ENCODE results near the gene KCTD10.
"Not testable (repeated sequence)": the region's sequence is repeated elsewhere in the genome, so short reads cannot be mapped to it uniquely, and the experiment has no call there.

KCTD10 gene

DNA sequence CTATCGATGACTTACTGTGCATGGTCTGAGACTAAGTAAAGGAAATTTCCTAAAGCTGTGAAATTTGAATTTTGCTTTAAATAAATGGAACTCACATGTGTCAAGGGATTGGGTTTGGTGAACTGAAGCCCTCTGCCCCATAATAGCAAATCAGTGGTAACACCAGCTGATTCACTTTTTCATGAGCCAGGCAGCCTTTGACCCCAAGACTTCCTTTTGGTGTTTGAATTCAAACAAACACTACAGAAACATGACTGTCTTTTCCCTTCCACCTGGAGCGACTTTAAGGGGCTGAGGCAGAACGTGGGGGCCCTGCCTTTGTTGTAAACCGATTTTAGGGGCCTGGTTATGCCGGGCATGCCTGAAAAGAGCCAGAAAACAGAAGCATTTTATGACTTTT, 28.8 kb downstream of the KCTD10 start:
- no peak for DNase-seq (ENCODE audit: low read depth in 1 of 2, low spot score in 1 of 2)
- no peak for TF ChIP-seq JUND (IDR thresholded peaks at IDR 0.05; ENCODE audit: low read depth)
- in situ Hi-C loops (cut with HindIII; ENCODE audit: low pct_unique_long_range_greater_than_20kb, low sequenced_read_pairs) = no loop called here

DNA sequence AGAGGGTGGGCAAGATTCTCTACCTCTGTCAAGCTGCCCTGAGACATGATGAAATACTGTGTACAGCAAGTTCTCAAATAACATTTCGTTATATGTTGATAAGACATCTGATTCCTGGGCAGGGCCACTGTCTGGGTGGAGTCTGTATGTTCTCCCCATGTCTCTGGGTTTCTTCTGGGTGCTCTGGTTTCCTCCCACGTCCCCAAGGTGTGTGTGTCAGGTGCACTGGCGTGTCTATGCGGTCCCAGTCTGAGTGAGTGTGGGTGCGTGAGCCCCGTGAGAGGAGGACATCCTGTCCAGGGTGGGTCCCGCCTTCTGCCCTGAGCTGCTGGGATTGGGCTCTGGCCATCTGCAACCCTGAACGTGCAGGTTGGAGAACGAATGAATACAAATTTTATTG, 29.6 kb downstream of the KCTD10 start:
- in situ Hi-C loops (cut with HindIII; ENCODE audit: low pct_unique_long_range_greater_than_20kb, low sequenced_read_pairs) = no loop called here
- no peak for TF ChIP-seq JUND (IDR thresholded peaks at IDR 0.05; ENCODE audit: low read depth)
- no peak for DNase-seq (ENCODE audit: low read depth in 1 of 2, low spot score in 1 of 2)

DNA sequence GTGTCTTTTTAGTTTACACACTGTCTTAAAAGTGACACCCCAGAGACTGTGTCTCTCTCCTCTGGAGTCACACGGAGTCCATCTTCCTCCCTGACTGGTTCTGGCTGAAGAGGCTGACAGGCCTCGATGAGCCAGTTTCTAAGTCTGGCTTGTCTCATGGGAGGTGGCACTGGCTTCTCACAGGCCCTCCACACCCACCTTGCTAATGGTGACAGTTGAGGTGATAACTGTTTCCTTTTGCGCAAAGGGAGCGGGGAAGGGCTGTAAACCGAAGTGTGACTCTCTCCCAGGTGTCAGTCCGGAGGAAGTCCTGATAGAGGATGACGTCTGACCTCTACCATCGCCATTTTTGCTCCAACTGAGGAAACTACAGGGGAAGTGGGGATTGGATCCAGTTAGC, 30.2 kb downstream of the KCTD10 start:
- TF ChIP-seq JUND (IDR thresholded peaks at IDR 0.05; ENCODE audit: low read depth) = no peak
- no peak for DNase-seq (ENCODE audit: low read depth in 1 of 2, low spot score in 1 of 2)
- in situ Hi-C loops (cut with HindIII; ENCODE audit: low pct_unique_long_range_greater_than_20kb, low sequenced_read_pairs) = no loop called here

DNA sequence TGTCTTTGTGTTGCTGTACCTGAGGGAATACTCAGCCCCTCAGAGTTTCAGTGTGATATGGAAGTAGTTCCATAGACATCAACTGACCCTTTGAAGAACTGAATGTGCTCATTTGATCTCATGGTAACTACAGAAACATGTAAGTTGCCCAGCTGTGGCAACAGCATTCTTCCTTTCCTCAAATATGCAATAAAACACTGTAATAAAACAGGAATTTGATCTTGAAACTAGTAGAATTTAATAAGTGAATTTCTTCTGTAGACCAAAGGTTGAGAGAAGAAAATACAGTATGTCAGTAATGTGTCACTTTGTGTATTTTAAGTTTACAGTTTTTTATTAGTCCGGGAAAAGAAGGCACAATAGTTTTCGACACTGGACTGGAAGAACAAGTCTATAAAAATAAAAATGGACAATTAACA, 31.9 kb downstream of the KCTD10 start:
- TF ChIP-seq JUND (IDR thresholded peaks at IDR 0.05; ENCODE audit: low read depth) = no peak
- in situ Hi-C loops (cut with HindIII; ENCODE audit: low pct_unique_long_range_greater_than_20kb, low sequenced_read_pairs) = no loop called here
- DNase-seq (ENCODE audit: low read depth in 1 of 2, low spot score in 1 of 2) = no peak

DNA sequence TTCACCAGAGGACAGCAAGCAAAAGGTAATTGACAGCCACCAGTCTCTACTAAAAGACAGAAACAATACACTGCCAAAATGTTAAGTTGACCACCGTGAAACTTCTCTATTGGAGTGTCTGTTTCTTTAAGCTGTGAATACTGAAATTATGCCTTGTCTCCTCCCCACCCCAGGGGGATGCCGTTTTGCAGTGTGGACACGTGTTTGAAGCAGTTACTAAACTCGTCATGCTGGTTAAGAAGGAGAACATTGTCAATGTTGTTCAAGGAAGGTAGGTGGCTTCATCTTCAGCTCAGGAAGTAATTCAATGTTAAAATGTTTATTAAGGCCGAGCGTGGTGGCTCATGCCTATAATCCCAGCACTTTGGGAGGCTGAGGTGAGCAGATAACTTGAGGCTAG, 32.8 kb downstream of the KCTD10 start:
- in situ Hi-C loops (cut with HindIII; ENCODE audit: low pct_unique_long_range_greater_than_20kb, low sequenced_read_pairs) = no loop called here
- peak in 1 of 2 experiments; percentile 77 for DNase-seq (ENCODE audit: low read depth in 1 of 2, low spot score in 1 of 2)
- TF ChIP-seq JUND (IDR thresholded peaks at IDR 0.05; ENCODE audit: low read depth) = no peak

DNA sequence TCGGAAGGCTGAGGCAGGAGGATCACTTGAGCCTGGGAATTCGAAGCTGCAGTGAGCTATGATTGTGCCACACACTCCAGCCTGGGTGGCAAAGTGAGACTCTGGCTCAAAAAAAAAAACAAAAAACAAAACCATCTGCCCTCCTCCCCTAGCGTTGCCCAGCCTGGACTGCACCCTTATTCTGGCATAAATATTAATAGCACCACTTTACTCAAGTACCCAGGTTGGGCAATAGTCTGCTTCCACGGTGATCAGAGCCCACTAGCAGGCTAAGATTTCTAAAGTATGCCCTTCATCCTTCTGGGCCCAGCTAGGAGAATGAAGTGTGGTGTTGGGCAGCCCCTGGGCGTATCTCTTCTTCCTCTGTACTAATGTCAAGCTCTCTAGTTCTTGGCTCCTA, 33.3 kb downstream of the KCTD10 start:
- DNase-seq (ENCODE audit: low read depth in 1 of 2, low spot score in 1 of 2) = no peak
- in situ Hi-C loops (cut with HindIII; ENCODE audit: low pct_unique_long_range_greater_than_20kb, low sequenced_read_pairs) = no loop called here
- no peak for TF ChIP-seq JUND (IDR thresholded peaks at IDR 0.05; ENCODE audit: low read depth)

DNA sequence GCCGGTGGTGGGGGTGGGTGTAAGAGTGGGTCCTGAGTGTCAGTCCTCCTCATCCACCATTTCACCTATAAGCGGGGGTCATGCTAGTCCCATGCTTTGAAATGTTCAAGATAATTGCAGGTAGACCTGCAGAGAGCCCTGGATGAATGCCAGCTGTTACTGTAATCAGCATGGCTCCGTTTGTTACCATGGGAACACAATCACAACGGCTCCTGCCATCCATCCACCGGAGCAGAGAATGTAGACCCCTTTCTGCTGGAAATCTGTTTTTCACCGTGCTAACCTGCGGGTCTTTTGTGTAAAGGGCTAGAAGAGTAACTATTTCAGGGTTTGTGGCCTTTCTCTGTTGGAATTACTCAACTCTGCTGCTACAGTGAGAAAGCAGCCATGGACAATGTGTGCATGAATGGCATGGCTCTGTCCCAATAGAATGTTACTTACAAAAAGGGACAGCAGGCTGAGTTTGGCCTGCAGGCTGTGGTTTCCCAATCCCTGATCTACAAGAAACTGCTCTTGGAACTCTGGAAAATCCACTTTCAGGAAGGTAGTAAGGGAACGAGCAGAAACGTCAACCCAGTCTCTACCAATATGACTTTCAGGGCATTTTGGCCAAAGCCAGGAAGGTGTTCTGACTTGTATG, 36.1 kb downstream of the KCTD10 start:
- in situ Hi-C loops (cut with HindIII; ENCODE audit: low pct_unique_long_range_greater_than_20kb, low sequenced_read_pairs) = no loop called here
- peak in 1 of 2 experiments; percentile 44 for DNase-seq (ENCODE audit: low read depth in 1 of 2, low spot score in 1 of 2)
- TF ChIP-seq JUND (IDR thresholded peaks at IDR 0.05; ENCODE audit: low read depth) = no peak

DNA sequence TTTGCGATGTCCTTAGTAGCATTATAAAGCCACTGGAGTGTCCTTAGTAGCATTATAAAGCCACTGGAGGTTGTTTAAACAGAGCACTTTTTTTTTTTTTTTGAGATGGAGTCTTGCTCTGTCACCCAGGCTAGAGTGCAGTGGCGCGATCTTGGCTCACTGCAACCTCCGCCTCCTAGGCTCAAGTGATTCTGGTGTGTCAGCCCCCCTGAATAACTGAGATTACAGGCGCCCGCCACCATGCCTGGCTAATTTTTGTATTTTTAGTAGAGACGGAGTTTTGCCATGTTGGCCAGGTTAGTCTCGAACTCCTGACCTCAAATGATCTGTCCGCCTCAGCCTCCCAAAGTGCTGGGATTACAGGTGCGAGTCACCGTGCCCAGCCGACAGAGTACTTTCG, 37.1 kb downstream of the KCTD10 start:
- DNase-seq (ENCODE audit: low read depth in 1 of 2, low spot score in 1 of 2); in situ Hi-C loops (cut with HindIII; ENCODE audit: low pct_unique_long_range_greater_than_20kb, low sequenced_read_pairs): not testable (repeated sequence)

DNA sequence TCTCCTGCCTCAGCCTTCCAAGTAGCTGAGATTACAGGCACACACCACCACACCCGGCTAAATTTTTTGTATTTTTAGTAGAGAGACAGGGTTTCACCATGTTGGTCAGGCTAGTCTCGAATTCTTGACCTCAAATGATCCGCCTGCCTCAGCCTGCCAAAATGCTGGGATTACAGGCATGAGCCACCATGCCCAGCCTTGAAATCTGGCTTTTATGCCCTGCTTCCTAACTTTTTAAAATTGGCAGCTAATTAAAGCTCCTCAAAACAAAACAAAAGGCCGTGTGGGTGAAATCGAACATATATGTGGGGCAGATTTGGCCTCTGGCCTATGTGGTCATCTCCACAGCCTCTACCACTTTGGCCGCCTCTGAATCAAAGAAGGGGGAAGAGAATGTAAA, 37.9 kb downstream of the KCTD10 start:
- in situ Hi-C loops (cut with HindIII; ENCODE audit: low pct_unique_long_range_greater_than_20kb, low sequenced_read_pairs) = no loop called here
- DNase-seq (ENCODE audit: low read depth in 1 of 2, low spot score in 1 of 2) = no peak
- TF ChIP-seq JUND (IDR thresholded peaks at IDR 0.05; ENCODE audit: low read depth) = no peak

DNA sequence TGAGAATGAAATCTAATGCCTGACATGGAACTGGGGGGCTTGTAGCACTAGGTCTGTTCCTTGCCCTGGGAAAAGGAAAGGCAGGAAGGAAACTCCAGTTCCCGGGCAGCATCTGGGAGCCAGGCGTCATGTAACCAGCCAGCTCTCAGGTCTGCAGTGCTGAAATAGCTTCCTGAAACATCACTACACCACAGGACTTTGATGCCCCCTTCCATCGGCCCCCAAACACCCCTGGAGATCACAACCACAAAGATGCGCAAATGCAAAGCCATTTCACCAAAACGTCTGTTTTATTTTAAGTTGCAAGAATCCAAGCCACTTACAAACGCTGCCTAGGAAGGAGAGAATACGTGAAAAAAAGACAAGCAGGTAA, 40.9 kb downstream of the KCTD10 start:
- no peak for TF ChIP-seq JUND (IDR thresholded peaks at IDR 0.05; ENCODE audit: low read depth)
- no peak for DNase-seq (ENCODE audit: low read depth in 1 of 2, low spot score in 1 of 2)
- in situ Hi-C loops (cut with HindIII; ENCODE audit: low pct_unique_long_range_greater_than_20kb, low sequenced_read_pairs) = no loop called here

DNA sequence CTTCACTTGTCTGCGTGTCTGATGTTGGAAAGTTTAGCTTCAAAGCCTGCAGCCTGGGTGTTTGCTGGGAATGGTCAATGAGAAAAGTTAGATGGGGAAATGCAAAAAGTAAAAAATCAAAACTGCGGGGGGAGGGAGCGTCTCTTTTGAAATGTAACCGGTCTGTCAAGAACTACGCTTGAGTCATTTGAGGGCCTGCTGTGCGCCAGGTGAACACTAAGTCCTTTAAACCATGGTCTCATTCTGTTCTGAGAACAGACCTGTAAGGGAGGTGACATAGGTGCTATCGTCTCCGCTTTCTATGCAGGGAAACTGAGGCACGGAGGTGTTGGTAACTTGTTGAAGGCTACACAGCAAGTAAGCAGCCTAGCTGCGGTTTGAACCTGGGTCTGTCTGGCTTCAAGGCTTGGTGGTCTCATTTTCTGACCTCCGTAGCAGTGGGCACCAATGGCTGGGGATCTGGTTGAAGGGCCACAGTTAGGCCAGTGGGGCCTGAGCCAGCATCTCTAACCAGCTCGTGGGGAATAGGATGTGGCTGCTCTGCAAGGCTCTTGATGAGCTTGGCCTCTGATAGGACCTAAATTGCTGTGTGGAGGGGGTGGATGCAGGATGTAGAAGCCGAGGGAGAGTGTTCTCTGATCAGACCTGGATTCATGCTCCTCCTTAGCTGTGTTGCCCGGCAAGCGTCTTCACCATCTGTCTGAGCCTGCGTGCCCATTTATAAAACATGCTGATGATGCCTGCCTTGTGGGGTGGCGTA, 41.5 kb downstream of the KCTD10 start:
- no peak for TF ChIP-seq JUND (IDR thresholded peaks at IDR 0.05; ENCODE audit: low read depth)
- in situ Hi-C loops (cut with HindIII; ENCODE audit: low pct_unique_long_range_greater_than_20kb, low sequenced_read_pairs) = no loop called here
- peak in 1 of 2 experiments; percentile 67 for DNase-seq (ENCODE audit: low read depth in 1 of 2, low spot score in 1 of 2)

DNA sequence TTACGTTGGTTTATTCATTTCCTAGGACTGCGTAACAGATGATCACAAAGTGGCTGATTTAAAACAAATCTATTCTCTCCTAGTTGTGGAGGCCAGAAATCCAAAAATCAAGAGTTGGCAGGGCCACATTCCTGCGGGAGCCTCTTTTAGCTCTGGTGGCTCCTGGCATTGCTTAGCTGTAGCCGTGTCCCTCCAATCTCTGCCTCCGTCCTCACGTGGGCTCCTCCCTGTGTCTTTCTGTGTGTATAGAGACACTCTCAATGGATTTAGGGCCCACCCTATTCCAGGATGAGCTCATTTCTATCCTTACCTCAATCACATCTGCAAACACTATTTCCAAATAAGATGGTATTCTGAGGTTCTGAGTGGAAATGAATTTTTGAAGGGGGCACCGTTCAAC, 42.5 kb downstream of the KCTD10 start:
- in situ Hi-C loops (cut with HindIII; ENCODE audit: low pct_unique_long_range_greater_than_20kb, low sequenced_read_pairs) = no loop called here
- TF ChIP-seq JUND (IDR thresholded peaks at IDR 0.05; ENCODE audit: low read depth) = no peak
- DNase-seq (ENCODE audit: low read depth in 1 of 2, low spot score in 1 of 2) = no peak

DNA sequence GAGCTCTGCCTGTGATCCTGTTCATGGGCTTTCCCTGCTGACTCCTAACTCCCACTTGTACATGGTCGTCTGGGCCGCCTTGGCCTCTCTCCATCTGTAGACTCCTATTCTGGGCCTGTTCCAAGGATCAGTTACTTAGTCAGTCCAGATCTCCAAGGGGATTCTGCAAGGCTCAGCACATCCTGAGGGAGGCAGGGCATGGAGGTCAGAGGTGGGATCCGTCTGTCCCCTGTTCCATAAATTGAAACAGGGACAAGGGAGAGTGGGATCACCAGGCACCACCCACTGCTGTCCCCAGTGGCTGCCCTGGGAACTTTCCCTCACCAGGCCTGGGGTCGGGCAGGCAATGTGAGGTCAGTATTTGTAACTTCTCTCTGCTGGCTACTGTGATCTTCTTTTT, 43.5 kb downstream of the KCTD10 start:
- in situ Hi-C loops (cut with HindIII; ENCODE audit: low pct_unique_long_range_greater_than_20kb, low sequenced_read_pairs) = no loop called here
- no peak for TF ChIP-seq JUND (IDR thresholded peaks at IDR 0.05; ENCODE audit: low read depth)
- peak in 1 of 2 experiments; percentile 20 for DNase-seq (ENCODE audit: low read depth in 1 of 2, low spot score in 1 of 2)
